Measurements from ENCODE around the gene MRPL1.

MRPL1 gene

DNA sequence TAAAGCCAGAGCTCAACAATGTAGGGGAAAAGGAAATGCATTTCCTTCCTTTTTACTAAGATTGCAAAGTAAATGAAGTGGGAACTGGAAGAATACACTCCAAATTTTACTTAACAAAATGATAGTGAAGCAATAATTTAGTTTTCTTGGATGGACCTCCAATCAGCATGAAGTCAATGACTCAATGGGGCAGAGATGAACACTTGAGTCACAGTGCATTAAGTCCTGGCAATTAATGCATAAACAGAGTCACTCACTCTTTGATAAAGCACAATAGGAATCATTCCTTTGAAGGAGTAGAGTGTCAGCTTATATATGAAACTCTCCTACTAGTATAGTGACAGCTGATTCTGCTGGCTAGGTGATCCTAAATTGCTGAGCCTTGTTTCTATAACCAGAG, 127.8 kb downstream of the MRPL1 start:
- DNase-seq = no peak

DNA sequence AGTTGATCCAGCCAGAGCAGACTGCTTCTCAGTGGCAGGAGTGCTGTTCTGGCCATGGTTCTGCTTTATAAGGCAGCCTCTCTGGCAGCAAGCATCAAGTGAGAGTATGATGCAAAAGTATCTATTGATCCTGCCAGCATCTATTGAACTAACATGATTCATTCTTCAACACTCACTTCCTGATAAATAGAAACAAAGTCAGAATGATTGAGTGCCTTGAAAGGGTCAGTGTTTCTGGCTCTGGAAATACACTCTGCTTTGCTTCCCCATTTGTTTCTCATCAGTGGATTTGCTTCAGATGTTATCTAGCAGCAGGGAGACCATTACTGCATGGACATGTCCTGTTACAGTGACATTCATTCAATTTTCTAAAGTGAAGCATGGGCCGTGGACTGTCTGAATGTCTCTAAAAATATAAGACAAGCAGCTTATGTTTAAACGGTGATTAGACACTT, 128.3 kb downstream of the MRPL1 start:
- DNase-seq = no peak

DNA sequence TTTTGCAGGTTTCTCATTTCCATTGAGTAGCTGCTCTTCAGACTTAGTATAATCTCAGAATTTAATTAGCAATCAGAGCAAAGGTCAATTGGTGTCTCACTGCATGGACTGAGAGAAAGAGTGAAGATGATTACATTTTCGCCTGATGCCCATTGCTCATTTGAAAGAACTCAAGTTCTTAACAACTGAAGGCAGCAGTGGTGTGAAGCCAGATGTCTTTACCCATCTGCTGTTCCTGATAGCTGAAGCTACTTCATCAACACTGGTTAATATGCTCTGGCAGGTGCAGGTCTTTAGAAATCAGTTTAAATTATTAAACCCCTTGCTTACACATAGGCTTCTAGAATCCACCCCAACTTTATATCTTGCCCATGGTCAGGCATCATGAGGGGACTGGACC, 130.0 kb downstream of the MRPL1 start:
- DNase-seq = no peak

DNA sequence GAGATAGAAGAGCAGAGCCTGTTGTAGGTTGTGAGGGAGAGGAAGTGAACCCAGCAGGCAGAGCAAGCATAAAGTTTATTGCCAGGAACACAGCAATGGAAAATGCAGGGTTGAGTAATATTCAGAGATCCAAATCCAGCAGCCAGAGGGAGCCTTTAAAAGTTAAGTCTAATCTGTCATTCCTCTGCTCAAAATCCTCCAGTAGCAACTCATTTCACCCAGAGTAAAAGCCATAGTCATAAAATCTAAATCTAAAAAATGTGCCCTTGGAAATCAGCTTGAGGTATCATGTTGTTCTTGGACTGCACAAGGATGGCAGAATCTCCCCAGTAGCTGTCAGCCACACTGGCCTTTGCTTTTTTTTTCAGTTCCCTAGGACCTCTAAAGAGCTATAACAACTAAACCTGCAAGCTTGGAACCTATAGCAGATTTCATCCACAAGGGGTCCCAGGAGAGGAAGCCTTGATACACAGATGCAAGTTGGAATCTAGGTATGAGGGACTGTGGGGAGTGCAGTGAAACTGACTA, 131.6 kb downstream of the MRPL1 start:
- no peak for DNase-seq

DNA sequence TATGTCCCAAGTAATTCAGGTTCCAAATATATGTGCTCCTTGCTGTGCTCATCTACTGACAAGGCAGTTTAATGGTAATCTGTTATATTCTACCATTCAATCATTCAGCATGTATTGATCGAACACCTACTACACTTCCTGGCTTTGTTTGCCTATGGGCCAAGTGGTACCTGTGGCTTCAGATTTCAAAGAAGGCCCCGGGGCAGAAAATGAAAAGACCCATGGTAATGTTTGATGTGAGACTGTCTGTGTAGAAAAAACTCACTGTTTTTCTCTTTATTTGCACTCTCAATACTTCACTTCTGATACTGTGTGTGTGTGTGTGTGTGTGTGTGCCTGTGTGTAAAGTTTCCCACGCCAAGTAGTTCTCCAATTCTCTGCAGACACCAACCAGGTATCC, 133.4 kb downstream of the MRPL1 start:
- DNase-seq = no peak

DNA sequence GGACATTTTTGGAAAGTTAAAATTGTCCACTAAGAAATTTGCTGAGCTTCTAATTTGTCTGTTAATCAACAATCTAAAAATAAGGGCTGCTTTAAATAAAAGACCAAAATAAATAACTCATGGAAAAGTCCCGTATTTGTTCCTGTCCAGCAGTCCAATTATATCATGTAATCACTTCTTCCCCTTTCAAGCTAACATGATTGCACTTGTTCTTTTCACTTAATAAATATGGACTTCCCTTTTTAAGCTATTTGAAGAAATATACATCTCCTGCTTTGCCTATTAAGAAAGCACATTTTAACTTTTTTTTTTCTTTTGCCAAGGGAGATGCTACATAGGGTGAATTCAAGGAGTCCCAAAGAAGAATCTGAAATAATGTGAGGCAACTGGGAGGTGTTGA, 138.9 kb downstream of the MRPL1 start:
- no peak for DNase-seq

DNA sequence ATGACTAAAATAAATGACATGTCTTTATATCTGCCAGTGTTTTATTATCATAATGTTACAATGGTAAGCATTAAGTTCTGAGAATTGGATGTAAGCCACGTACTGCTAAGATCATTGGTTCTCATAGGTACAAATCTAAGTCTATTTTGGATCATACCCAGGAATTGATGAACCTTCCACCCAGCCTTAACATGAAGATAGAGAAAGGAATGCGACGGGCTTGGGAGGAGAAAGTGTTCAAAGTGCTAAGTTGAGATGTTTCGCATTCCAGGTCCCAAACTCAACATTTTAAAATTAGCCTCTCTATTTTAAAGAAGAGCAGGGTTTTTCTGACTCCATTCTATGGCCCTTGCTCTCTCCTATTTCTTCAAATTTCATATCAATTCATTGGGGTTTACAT, 139.6 kb downstream of the MRPL1 start:
- DNase-seq = no peak
